ENCODE data around the gene YDJC. TPM values are rescaled to one million over a fixed set of nuclear protein-coding genes. Genes with fewer than 3 reads are reported as not detected.

The YDJC gene
- total RNA-seq, 1 donor = 25.0 TPM

DNA sequence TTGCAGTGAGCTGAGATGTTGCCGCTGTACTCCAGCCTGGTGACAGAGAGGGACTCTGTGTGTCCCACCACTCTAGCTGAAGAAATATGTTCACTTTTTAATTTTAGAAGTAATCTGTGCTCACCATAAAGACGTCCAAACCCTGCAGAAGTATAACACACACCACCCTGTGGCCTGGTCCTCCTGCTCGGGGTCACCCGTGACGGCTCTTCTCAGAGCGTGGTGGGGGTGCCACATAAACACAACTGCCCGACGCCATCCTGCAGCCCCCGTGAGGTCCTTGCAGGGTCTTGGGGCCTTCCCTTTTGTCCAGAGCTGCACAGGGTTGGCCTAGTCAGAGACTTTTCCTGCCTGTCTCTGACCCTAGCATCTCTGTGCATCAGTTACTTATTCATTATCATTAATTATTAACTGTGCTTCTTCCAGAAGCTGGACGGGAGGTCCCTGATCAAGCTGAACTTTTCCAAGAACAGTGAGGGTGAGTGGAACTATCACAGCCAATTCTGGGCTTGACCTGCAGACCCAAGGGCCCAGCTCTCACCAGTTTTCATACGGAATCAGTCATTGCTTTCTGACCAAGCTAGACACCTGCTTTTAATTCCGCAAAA, 44.9 kb upstream of the YDJC start:
- DNase-seq (ENCODE audit: insufficient read length, low spot score, missing footprints) = no peak
- Histone ChIP-seq H4K20me1 (ENCODE audit: insufficient read depth, low read length) (peaks cover 3% of the 10 kb centered on the region), H3K4me3 (ENCODE audit: insufficient read depth, low read length) (no peak overlapping the region), H3K27me3 (ENCODE audit: insufficient read depth, low read length) (no peaks in the 10 kb centered on the region), H3K4me1 (ENCODE audit: insufficient read depth, low read length) (no peaks in the 10 kb centered on the region), H3K9me3 (ENCODE audit: low read depth, low read length) (no peaks in the 10 kb centered on the region), H3K27ac (ENCODE audit: low read depth, low read length) (no peak overlapping the region), H3K4me2 (ENCODE audit: insufficient read depth, low read length) (no peak overlapping the region), H3K36me3 (ENCODE audit: insufficient read depth, low read length) (peaks cover 36% of the 10 kb centered on the region), H3K79me2 (ENCODE audit: insufficient read depth, low read length) (peaks cover 10% of the 10 kb centered on the region), H2AFZ (ENCODE audit: low read length) (no peak overlapping the region)
- TF ChIP-seq, protein P1, sequence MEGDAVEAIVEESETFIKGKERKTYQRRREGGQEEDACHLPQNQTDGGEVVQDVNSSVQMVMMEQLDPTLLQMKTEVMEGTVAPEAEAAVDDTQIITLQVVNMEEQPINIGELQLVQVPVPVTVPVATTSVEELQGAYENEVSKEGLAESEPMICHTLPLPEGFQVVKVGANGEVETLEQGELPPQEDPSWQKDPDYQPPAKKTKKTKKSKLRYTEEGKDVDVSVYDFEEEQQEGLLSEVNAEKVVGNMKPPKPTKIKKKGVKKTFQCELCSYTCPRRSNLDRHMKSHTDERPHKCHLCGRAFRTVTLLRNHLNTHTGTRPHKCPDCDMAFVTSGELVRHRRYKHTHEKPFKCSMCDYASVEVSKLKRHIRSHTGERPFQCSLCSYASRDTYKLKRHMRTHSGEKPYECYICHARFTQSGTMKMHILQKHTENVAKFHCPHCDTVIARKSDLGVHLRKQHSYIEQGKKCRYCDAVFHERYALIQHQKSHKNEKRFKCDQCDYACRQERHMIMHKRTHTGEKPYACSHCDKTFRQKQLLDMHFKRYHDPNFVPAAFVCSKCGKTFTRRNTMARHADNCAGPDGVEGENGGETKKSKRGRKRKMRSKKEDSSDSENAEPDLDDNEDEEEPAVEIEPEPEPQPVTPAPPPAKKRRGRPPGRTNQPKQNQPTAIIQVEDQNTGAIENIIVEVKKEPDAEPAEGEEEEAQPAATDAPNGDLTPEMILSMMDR (IDR thresholded peaks at IDR 0.05; ENCODE audit: extremely low read depth, low read depth, low read length) = no peak

DNA sequence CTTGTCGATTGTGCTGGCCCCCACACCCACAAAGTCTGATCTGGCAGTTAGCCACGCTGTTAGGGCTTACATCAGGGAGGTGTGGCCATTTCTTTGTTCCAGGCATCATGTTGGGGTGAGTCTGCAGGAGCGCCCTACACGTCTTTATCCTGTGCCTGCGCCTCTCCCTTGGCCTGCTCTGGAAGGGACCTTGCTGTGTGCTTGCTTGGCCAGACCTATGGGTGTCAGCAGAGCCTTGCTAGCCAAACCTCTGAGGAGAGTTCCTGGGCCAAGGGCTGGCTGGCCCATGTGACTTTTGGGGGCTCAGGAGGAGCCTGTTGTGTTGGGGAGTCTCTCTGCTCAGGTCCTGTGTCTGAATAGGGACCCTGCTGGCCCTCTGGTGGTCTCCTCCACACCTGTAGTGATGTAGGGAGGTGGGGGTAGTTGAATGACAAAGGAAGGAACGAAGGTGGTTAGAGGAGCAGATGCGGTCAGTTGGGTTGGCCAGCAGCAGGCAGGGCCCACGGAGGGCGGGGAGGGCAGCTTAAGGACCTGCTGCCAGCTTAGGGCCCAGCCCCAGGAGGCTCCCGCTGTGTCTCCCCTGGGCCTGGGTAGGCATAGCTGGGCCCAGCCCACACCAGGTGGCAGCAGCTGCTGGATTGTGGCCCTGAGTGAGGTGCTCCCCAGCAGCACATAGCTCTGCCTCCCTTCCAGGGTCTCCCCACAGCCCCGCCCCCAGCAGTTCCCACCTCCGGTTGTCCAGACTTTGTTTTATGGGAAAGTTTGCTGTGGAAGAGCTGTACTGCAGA, 43.9 kb upstream of the YDJC start:
- Histone ChIP-seq H3K27ac (ENCODE audit: low read depth, low read length) (no peak overlapping the region), H2AFZ (ENCODE audit: low read length) (no peak overlapping the region), H3K9me3 (ENCODE audit: low read depth, low read length) (no peaks in the 10 kb centered on the region), H3K79me2 (ENCODE audit: insufficient read depth, low read length) (peaks cover 17% of the 10 kb centered on the region), H3K27me3 (ENCODE audit: insufficient read depth, low read length) (no peaks in the 10 kb centered on the region), H3K4me2 (ENCODE audit: insufficient read depth, low read length) (no peak overlapping the region), H4K20me1 (ENCODE audit: insufficient read depth, low read length) (peaks cover 3% of the 10 kb centered on the region), H3K36me3 (ENCODE audit: insufficient read depth, low read length) (peaks cover 37% of the 10 kb centered on the region), H3K4me1 (ENCODE audit: insufficient read depth, low read length) (no peaks in the 10 kb centered on the region), H3K4me3 (ENCODE audit: insufficient read depth, low read length) (no peak overlapping the region)
- DNase-seq (ENCODE audit: insufficient read length, low spot score, missing footprints) = no peak
- TF ChIP-seq, protein P1 (IDR thresholded peaks at IDR 0.05; ENCODE audit: extremely low read depth, low read depth, low read length) = no peak

DNA sequence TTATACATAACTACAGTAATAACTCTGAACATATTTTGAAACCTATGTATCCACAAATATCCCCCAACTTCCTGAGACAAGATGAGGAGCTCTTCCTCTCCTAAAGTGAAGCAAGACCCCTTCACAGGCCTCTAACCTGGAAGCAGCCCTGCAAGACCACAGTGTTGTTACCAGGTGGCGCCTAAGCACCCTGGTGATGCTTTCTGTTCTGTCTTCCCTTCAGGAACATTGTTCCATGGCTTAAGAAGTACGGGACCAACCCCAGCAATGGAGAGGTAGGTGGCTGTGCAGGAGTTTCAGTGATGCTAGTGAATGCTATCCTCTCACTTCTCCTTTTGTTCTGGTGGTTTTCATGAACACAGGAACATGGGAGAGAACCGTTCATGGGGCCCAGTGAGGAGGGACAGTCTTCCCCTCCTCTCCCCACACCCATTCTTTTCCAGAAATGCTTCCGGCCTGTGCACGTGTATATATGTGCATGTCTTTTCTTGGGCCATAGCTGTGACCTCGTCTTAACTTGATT, 42.3 kb upstream of the YDJC start:
- TF ChIP-seq, protein P1 (IDR thresholded peaks at IDR 0.05; ENCODE audit: extremely low read depth, low read depth, low read length) = no peak
- H3K27me3 ChIP-seq (ENCODE audit: insufficient read depth, low read length) = no peaks in the 10 kb centered on the region
- H3K9me3 ChIP-seq (ENCODE audit: low read depth, low read length) = no peaks in the 10 kb centered on the region
- H3K36me3 ChIP-seq (ENCODE audit: insufficient read depth, low read length) = peaks cover 37% of the 10 kb centered on the region
- H3K4me2 ChIP-seq (ENCODE audit: insufficient read depth, low read length) = no peak overlapping the region
- H3K4me3 ChIP-seq (ENCODE audit: insufficient read depth, low read length) = no peak overlapping the region
- no peaks in the 10 kb centered on the region for H3K4me1 ChIP-seq (ENCODE audit: insufficient read depth, low read length)
- H2AFZ ChIP-seq (ENCODE audit: low read length) = no peak overlapping the region
- H3K79me2 ChIP-seq (ENCODE audit: insufficient read depth, low read length) = peaks cover 28% of the 10 kb centered on the region
- DNase-seq (ENCODE audit: insufficient read length, low spot score, missing footprints) = peak; percentile 71
- no peak overlapping the region for H3K27ac ChIP-seq (ENCODE audit: low read depth, low read length)
- H4K20me1 ChIP-seq (ENCODE audit: insufficient read depth, low read length) = peaks cover 3% of the 10 kb centered on the region

DNA sequence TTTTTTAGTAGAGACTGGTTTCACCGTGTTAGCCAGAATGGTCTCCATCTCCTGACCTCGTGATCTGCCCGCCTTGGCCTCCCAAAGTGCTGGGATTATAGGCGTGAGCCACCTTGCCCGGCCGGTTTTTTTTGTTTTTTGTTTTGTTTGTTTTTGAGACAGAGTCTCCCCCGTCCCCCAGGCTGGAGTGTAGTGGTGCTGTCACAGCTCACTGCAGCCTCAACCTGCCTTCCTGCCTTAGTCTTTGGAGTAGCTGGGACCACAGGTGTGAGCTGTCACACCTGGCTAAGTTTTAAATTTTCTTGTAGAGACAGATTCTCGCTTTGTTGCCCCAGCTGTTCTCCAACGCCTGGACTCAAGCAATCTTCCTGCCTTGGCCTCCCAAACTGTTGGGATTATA, 39.2 kb upstream of the YDJC start:
- TF ChIP-seq, protein P1 (IDR thresholded peaks at IDR 0.05; ENCODE audit: extremely low read depth, low read depth, low read length) = no peak
- Histone ChIP-seq H3K4me1 (ENCODE audit: insufficient read depth, low read length) (peaks cover 4% of the 10 kb centered on the region), H3K4me2 (ENCODE audit: insufficient read depth, low read length) (no peak overlapping the region), H3K27ac (ENCODE audit: low read depth, low read length) (no peak overlapping the region), H3K4me3 (ENCODE audit: insufficient read depth, low read length) (no peak overlapping the region), H3K36me3 (ENCODE audit: insufficient read depth, low read length) (peaks cover 33% of the 10 kb centered on the region), H3K27me3 (ENCODE audit: insufficient read depth, low read length) (no peaks in the 10 kb centered on the region), H3K9me3 (ENCODE audit: low read depth, low read length) (no peaks in the 10 kb centered on the region), H2AFZ (ENCODE audit: low read length) (no peak overlapping the region), H4K20me1 (ENCODE audit: insufficient read depth, low read length) (peaks cover 3% of the 10 kb centered on the region), H3K79me2 (ENCODE audit: insufficient read depth, low read length) (peaks cover 39% of the 10 kb centered on the region)
- peak; percentile 3 for DNase-seq (ENCODE audit: insufficient read length, low spot score, missing footprints)
